Coronary artery (tissue), 2 donors: ENCODE measurements around the gene NPIPB2.
"Not testable (repeated sequence)": the region's sequence is repeated elsewhere in the genome, so short reads cannot be mapped to it uniquely, and the experiment has no call there.

Experiments used
- DNase-seq: peaks from one replicate; pipeline ENCODE4 v3.0.0-alpha.2; 2017; ENCODE audit warnings: low spot score
- H3K27ac ChIP-seq, 2 donors: fragments of 200-600 bp; sonication (generic); one replicate each; pipeline ENCODE4 v1.5.1; 2016 to 2019
- H3K4me3 ChIP-seq: fragments of 200-600 bp; sonication (generic); 2 replicates; pipeline ENCODE4 v1.5.1; 2016; ENCODE audit warnings: mild to moderate bottlenecking, moderate library complexity
- CTCF ChIP-seq: fragments of 200-600 bp; sonication (generic); IDR thresholded peaks from one replicate; pipeline ENCODE4 v1.5.1; 2019; ENCODE audit warnings: antibody characterized with exemption

NPIPB2 gene

DNA sequence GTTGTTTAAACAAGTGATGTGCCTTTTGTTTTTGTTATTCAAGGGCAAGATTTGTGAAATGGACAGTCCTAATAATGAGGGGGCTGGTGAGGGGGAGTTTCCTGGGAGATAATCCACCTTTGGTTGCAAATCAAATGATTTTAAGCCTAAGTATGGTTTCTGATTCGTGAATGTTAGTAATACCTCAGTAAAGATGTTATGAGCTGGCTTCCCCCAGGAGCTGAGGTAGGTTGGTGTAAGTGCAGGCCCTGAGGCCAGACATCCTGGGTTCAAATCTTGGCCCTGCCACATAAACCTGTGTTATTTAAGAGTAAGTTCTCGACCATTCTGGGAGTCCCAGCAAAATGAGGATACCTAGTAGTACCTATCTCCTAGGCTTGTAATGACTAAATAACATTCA, 36.2 kb upstream of the NPIPB2 start:
- peak overlapping the region; percentile 86 for H3K4me3 ChIP-seq
- no peak for DNase-seq
- no peak for TF ChIP-seq CTCF
- peak overlapping the region; percentile 71 to 86 for H3K27ac ChIP-seq

- Histone ChIP-seq H3K4me3 (peak overlapping the region; percentile 86), H3K27ac (peak overlapping the region; percentile 71 to 86)
- TF ChIP-seq CTCF: no peak
- DNase-seq: peak; percentile 74
These were observed 35.7 kb upstream of the NPIPB2 start for GRCh38 chr16:11977376-11978041.

DNA sequence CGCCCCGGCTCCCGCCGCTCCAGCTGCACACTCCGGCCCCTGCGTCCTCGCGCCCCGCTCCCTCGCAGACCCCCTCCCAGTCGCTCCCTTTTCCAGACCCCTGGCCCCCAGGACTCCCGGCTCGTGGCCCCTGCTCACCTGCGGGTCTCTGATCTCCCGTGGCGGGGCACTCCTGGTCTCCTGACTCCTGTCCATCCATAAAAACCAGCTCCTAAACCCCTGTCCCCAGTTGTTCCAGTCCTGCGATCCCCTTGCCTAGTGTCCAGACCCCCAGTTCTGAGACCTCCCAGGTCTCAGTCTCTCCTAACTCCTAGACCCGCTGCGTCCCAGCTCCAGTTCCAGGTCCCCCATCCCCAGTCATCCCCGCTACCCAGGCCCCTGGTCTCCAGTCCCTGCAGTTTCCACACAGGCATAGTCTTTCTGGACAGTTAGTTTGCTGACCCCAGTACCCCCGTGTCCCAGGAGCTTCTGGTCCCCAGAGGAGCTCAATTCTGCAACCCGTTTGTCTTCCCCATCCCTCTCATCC, 35.1 kb upstream of the NPIPB2 start:
- TF ChIP-seq CTCF: no peak
- peak overlapping the region; percentile 86 for H3K4me3 ChIP-seq
- peak overlapping the region; percentile 71 to 86 for H3K27ac ChIP-seq
- DNase-seq: peak; percentile 74

DNA sequence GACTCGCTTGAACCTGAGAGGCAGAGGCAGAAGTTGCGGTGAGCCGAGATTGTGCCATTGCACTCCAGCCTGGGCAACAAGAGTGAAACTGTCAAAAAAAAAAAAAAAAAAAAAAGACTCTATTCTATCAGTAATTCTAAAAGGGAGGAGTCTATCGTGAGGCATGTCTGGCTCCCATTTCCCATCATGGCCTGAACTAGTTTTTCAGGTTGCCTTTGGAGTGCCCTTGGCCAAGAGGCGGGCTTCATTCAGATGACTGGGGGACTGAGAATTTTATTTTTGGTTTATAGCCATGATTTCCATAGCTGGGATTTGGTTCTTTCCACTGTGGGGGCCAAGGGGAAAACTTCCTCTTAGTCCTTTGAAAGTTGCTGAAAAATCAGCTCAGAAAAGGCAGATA, 31.2 kb upstream of the NPIPB2 start:
- Histone ChIP-seq H3K27ac (no peak overlapping the region), H3K4me3 (no peak overlapping the region)
- no peak for TF ChIP-seq CTCF
- no peak for DNase-seq

GRCh38 chr16:11972128-11972527, 30.3 kb upstream of the NPIPB2 start:
- Histone ChIP-seq H3K27ac (no peak overlapping the region), H3K4me3 (no peak overlapping the region)
- TF ChIP-seq CTCF: no peak
- no peak for DNase-seq

- H3K4me3 ChIP-seq, DNase-seq, H3K27ac ChIP-seq: not testable (repeated sequence)
These were observed 28.4 kb upstream of the NPIPB2 start for GRCh38 chr16:11970292-11970691.

- no peak for TF ChIP-seq CTCF
- no peak for DNase-seq
- no peak overlapping the region for H3K27ac ChIP-seq
- H3K4me3 ChIP-seq: no peak overlapping the region
These were observed 26.7 kb upstream of the NPIPB2 start for GRCh38 chr16:11968577-11968976.
